Measurements from ENCODE around the gene ZNF8.

Gene ZNF8

GRCh38 chr19:58277197-58277596 lies 1.6 kb upstream of the ZNF8 start:
- TF ChIP-seq CTCF (IDR thresholded peaks at IDR 0.05; ENCODE audit: control insufficient read depth, extremely low read depth, insufficient read depth): no peak
- H3K4me3 ChIP-seq (ENCODE audit: low read depth, low read length): no peak overlapping the region
- DNase-seq (ENCODE audit: low read depth): no peak

GRCh38 chr19:58277748-58278540 lies 811 bp upstream of the ZNF8 start:
- no peak for TF ChIP-seq CTCF (IDR thresholded peaks at IDR 0.05; ENCODE audit: control insufficient read depth, extremely low read depth, insufficient read depth)
- peak overlapping the region; percentile 95 for H3K4me3 ChIP-seq (ENCODE audit: low read depth, low read length)
- no peak for DNase-seq (ENCODE audit: low read depth)

- peak overlapping the region; percentile 95 for H3K4me3 ChIP-seq (ENCODE audit: low read depth, low read length)
- no peak for DNase-seq (ENCODE audit: low read depth)
- TF ChIP-seq CTCF (IDR thresholded peaks at IDR 0.05; ENCODE audit: control insufficient read depth, extremely low read depth, insufficient read depth): no peak
Observed at GRCh38 chr19:58279042-58279924, 528 bp downstream of the ZNF8 start.

GRCh38 chr19:58279925-58280316 lies 1.2 kb downstream of the ZNF8 start:
- DNase-seq (ENCODE audit: low read depth): no peak
- peak overlapping the region; percentile 95 for H3K4me3 ChIP-seq (ENCODE audit: low read depth, low read length)
- no peak for TF ChIP-seq CTCF (IDR thresholded peaks at IDR 0.05; ENCODE audit: control insufficient read depth, extremely low read depth, insufficient read depth)

- no peak for TF ChIP-seq CTCF (IDR thresholded peaks at IDR 0.05; ENCODE audit: control insufficient read depth, extremely low read depth, insufficient read depth)
- H3K4me3 ChIP-seq (ENCODE audit: low read depth, low read length): no peak overlapping the region
- no peak for DNase-seq (ENCODE audit: low read depth)
Observed at GRCh38 chr19:58284199-58284598, 5.4 kb downstream of the ZNF8 start.

GRCh38 chr19:58291943-58292342 lies 13.2 kb downstream of the ZNF8 start:
- no peak overlapping the region for H3K4me3 ChIP-seq (ENCODE audit: low read depth, low read length)
- TF ChIP-seq CTCF (IDR thresholded peaks at IDR 0.05; ENCODE audit: control insufficient read depth, extremely low read depth, insufficient read depth): no peak
- no peak for DNase-seq (ENCODE audit: low read depth)
